Pancreas (tissue), 10 donors: ENCODE measurements around the gene TLCD2. TPM values are rescaled to one million over a fixed set of nuclear protein-coding genes. Genes with fewer than 3 reads are reported as not detected.
"Not testable (repeated sequence)": the region's sequence is repeated elsewhere in the genome, so short reads cannot be mapped to it uniquely, and the experiment has no call there.

ENCODE experiments used
- ATAC-seq, 4 donors: fragments of 200-7000 bp; cut with Tn5 transposase; one replicate each; pipeline versions ENCODE4 v1.8.0 to v1.9.1; 2020; ENCODE audit warnings: mild to moderate bottlenecking in 4 of 4, moderate library complexity in 4 of 4
- DNase-seq, 6 donors: peaks; one replicate each; pipeline ENCODE4 v3.0.0-alpha.2; 2020
- FAIRE-seq: peaks from 2 replicates; lab custom pipeline; 2012; peaks lifted over from hg19 to GRCh38; lab: Jason Lieb, UNC
- H3K27ac ChIP-seq, 4 donors: fragments of 200-600 bp; sonication (generic); 1 replicate in 3 of 4; 2 replicates in 1 of 4; pipeline versions ENCODE4 v1.5.0 to v1.8.0; 2020
- H3K27me3 ChIP-seq, 4 donors: fragments of 200-600 bp; one replicate each; pipeline ENCODE4 v1.8.0; 2021
- H3K36me3 ChIP-seq, 3 donors: fragments of 200-600 bp; sonication (generic) in 1 of 3; one replicate each; pipeline versions ENCODE4 v1.5.0 to v1.8.0; 2020 to 2021
- H3K4me1 ChIP-seq, 3 donors: fragments of 200-600 bp; one replicate each; pipeline ENCODE4 v1.8.0; 2021
- H3K4me3 ChIP-seq, 4 donors: fragments of 200-600 bp; sonication (generic) in 2 of 4; one replicate each; pipeline versions ENCODE4 v1.5.0 to v1.8.0; 2020 to 2021
- H3K9me3 ChIP-seq, 4 donors: fragments of 200-600 bp; one replicate each; pipeline ENCODE4 v1.8.0; 2021
- WGBS, 2 donors: extraction: QIAGEN DNeasy Blood & Tissue Kit; methylation state at CpG; one replicate each; pipeline ENCODE4 v1.1.7; 2013; 5-methylcytosine and 5-hydroxymethylcytosine counted together
- intact Hi-C, 3 donors: fragments of 100-400 bp; cut with DNase I; formaldehyde crosslinking; loops; one replicate each; pipeline versions ENCODE4 v1.11.1 to v1.14.2; 2022
- polyA plus RNA-seq, 2 donors: library from polyadenylated mRNA; stranded (reverse); fragments of 200-250 nt; gene quantifications; one replicate each; pipeline ENCODE4 v1.2.3, GENCODE V29; 2013
- total RNA-seq, 6 donors: library from RNA; stranded (reverse); fragmentation: NEBNext Ultra II Directional in 4 of 6; extraction: Animal tissue kit (Norgen Biotek cat#: 25700) in 4 of 6; gene quantifications; one replicate each; pipeline versions ENCODE4 v1.2.1 to v1.2.4, GENCODE V29; 2021 to 2023
- TF ChIP-seq, protein P1 (sequence below), 4 donors: fragments of 200-600 bp; sonication (generic) in 3 of 4; IDR thresholded peaks; one replicate each; pipeline versions ENCODE4 v1.5.0 to v1.8.0; 2021; ENCODE audit warnings: antibody characterized with exemption in 4 of 4
- donor health status: healthy with polysubstance abuse.
- donor health status: DM: no; HTN: no; CAD: no; lungs with moderate emphysema.
- donor health status: DM: no; HTN: no; CAD: no.
- donor health status: control.
- donor health status: control.
- donor health status: Bipolar disorder and iron deficiency.
- donor health status: DM: yes; HTN: yes; CAD: no.
- donor health status: DM: no; HTN: no; CAD: no.
- donor health status: DM: no; HTN: no; CAD: no.
- donor health status: DM: yes; HTN: yes; CAD: no.

The TLCD2 gene
- total and polyA plus RNA-seq, 8 donors, result 0.56 to 2.8 (median 1.4) TPM

DNA sequence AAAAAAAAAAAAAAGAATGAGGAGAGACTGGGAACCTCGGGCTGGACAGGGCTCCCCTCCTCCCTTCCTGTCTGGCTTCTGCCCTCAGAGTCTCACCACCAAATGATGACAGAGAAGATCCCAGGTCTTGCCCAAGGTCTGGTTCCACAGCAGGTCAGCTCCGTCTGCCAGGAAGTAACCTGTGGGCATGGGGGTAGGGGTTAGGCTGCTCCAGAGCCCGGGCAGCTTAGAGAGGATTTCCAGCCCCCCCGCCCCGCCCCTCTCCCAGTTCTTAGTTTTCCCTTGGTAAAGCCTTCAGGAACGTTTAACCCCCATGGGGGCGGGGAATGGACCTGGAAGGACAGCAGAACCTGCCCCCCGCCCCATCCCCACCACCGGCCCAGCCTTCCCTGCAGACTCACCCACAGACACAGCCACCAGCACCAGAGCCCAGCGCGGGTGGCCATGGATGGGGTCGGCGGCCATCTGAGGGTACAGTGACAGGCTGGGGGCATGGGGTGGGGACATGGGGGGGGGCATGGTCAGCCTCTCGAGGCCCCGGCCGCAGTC lies 700 bp downstream of the TLCD2 start:
- intact Hi-C loops, result no loop called here

DNA sequence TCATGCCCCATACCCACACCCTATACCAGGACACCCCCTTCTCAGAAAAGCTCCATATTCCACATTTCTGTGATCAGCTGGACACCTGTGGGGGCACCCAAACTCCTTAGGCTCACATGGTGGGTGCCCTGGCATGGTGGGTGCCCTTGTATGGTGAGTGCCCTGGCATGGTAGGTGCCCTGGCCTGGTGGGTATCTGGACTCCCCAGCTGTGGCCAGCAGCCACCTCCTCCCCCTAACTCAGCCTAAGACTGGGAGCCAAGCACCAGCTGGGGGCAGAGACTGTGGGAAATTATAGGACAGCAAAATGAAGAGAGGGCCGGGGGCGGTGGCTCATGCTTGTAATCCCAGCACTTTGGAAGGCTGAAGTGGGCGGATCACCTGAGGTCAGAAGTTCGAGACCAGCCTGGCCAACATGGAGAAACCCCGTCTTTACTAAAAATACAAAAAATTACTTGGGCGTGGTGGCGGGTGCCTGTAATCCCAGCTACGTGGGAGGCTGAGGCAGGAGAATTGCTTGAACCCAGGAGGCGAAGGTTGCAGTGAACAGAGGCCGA lies 1.3 kb downstream of the TLCD2 start:
- intact Hi-C loops, H3K4me3 ChIP-seq, H3K27me3 ChIP-seq, FAIRE-seq, ATAC-seq, H3K27ac ChIP-seq, DNase-seq, H3K36me3 ChIP-seq, H3K9me3 ChIP-seq: not testable (repeated sequence)
- 93 to 95% methylated on average over 10 of the region's 10 CpGs for WGBS, 2 donors
- peaks cover 4 to 14% (median 9%) of the 10 kb centered on the region in 3 donors for H3K4me1 ChIP-seq

More for the DNA sequence above, 700 bp downstream of the TLCD2 start:
- 13 to 17% methylated on average over 16 of the region's 16 CpGs for WGBS, 2 donors
- H3K9me3 ChIP-seq, result no peaks in the 10 kb centered on the region
- peak in 1 of 6 donors; percentile 29 for DNase-seq
- TF ChIP-seq, protein P1, sequence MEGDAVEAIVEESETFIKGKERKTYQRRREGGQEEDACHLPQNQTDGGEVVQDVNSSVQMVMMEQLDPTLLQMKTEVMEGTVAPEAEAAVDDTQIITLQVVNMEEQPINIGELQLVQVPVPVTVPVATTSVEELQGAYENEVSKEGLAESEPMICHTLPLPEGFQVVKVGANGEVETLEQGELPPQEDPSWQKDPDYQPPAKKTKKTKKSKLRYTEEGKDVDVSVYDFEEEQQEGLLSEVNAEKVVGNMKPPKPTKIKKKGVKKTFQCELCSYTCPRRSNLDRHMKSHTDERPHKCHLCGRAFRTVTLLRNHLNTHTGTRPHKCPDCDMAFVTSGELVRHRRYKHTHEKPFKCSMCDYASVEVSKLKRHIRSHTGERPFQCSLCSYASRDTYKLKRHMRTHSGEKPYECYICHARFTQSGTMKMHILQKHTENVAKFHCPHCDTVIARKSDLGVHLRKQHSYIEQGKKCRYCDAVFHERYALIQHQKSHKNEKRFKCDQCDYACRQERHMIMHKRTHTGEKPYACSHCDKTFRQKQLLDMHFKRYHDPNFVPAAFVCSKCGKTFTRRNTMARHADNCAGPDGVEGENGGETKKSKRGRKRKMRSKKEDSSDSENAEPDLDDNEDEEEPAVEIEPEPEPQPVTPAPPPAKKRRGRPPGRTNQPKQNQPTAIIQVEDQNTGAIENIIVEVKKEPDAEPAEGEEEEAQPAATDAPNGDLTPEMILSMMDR (IDR thresholded peaks at IDR 0.05), result no peak
- no peaks in the 10 kb centered on the region for H3K27me3 ChIP-seq
- no peak overlapping the region for H3K27ac ChIP-seq
- H3K4me3 ChIP-seq, result peak overlapping the region; percentile 59 to 92 (median 70)
- H3K36me3 ChIP-seq, result no peaks in the 10 kb centered on the region
- ATAC-seq, result peak in 2 of 4 donors; percentile 0 to 7
- FAIRE-seq, result no peak
- peaks cover 10 to 18% (median 13%) of the 10 kb centered on the region in 3 donors for H3K4me1 ChIP-seq

DNA sequence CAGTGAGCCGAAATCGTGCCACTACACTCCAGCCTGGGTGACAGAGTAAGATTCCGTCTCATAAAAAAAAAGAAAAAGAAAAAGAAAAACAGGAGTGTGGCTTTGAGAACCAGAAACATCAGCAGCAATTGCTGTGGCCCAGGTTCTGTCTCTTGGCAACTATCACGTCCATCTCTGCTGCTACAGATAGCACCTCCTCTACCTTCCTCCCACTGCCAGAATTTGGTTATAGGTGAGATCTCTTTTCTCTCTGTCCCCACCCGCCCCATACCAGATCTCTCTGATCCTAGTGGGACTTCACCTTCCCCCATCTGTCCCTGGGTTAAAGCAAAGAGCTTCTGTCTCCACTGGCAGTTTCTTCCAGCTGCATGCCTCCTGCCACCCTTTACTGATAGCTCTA lies 3.1 kb downstream of the TLCD2 start:
- DNase-seq, result no peak
- FAIRE-seq, result no peak
- 87 to 92% methylated on average over 5 of the region's 5 CpGs for WGBS, 2 donors
- TF ChIP-seq, protein P1 (IDR thresholded peaks at IDR 0.05), result no peak
- H3K4me3 ChIP-seq, result no peak overlapping the region
- no peaks in the 10 kb centered on the region for H3K36me3 ChIP-seq
- ATAC-seq, result no peak
- intact Hi-C loops, result no loop called here
- peaks cover 0 to 4% (median 3%) of the 10 kb centered on the region in 3 donors for H3K4me1 ChIP-seq
- H3K9me3 ChIP-seq, result no peaks in the 10 kb centered on the region
- no peaks in the 10 kb centered on the region for H3K27me3 ChIP-seq
- no peak overlapping the region for H3K27ac ChIP-seq

DNA sequence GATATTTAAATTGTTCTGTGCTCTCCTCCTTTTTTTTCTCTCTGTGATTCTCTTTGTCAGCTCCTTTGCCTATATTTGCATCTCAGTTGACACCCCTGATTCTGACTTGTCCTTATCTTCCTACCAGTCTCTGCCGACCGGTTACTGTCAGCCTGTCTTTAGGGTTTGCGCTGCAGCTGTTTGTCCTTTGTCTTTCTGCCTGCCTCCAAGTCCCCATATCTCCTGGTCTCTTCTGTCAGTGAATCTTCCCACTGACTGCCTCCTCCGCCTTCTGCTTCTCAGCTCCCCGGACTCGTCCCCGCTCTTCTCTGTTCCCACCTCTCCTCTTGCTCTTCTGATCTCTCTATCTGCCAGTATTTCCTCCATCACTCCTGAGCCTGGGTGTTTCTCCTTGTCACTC lies 5.2 kb downstream of the TLCD2 start:
- no peaks in the 10 kb centered on the region for H3K36me3 ChIP-seq
- H3K4me1 ChIP-seq, result no peaks in the 10 kb centered on the region
- H3K27me3 ChIP-seq, result no peaks in the 10 kb centered on the region
- TF ChIP-seq, protein P1 (IDR thresholded peaks at IDR 0.05), result no peak
- DNase-seq (no peak), ATAC-seq (no peak), FAIRE-seq (no peak)
- H3K9me3 ChIP-seq, result no peaks in the 10 kb centered on the region
- 77 to 80% methylated on average over 7 of the region's 7 CpGs for WGBS, 2 donors
- intact Hi-C loops, result no loop called here
- H3K27ac ChIP-seq, result no peak overlapping the region
- H3K4me3 ChIP-seq, result no peak overlapping the region

DNA sequence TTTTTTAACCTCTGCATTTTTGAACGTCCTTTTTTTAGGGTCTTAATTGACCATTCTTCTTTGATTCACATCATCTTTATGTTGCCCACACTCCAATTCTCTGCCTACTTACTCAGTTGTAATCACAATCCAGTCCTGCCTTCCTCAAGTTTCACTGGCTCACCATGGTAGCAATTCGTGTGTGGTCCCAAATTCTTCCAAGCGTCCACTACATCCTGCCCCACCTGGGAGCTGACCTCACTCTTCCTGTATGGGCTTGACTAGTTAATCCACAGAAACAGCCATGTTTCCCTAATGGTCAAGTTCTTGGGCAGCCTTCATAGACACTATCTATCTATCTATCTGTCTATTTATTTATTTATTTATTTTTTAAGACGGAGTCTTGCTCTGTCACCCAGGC lies 7.1 kb downstream of the TLCD2 start:
- no peak for FAIRE-seq
- Histone ChIP-seq H3K9me3 (no peaks in the 10 kb centered on the region), H3K4me1 (no peaks in the 10 kb centered on the region), H3K27ac (no peak overlapping the region), H3K27me3 (no peaks in the 10 kb centered on the region), H3K36me3 (no peaks in the 10 kb centered on the region), H3K4me3 (no peak overlapping the region)
- DNase-seq, result no peak
- 50 to 63% methylated on average over 4 of the region's 4 CpGs for WGBS, 2 donors
- TF ChIP-seq, protein P1 (IDR thresholded peaks at IDR 0.05), result no peak
- intact Hi-C loops, result no loop called here
- no peak for ATAC-seq

DNA sequence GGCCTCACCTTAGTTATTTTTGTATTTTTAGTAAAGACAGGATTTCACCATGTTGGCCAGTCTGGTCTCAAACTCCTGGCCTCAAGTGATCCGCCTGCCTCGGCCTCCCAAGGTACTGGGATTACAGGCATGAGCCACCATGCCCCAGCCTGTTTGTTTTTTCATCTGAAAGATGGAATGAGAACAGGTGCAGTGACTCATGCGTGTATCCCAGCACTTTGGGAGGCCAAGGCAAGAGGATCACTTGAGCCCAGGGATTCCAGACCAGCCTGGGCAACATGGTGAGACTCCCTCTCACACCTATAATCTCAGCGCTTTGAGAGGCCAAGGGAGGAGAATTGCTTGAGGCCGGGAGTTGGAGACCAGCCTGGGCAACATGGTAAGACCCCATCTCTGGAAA lies 10.3 kb downstream of the TLCD2 start:
- FAIRE-seq, H3K9me3 ChIP-seq, H3K36me3 ChIP-seq, DNase-seq, intact Hi-C loops, H3K27ac ChIP-seq, H3K4me1 ChIP-seq, ATAC-seq, H3K27me3 ChIP-seq, H3K4me3 ChIP-seq: not testable (repeated sequence)
- 74 to 86% methylated on average over 5 of the region's 5 CpGs for WGBS, 2 donors
